HL-60 (cell line): ENCODE data around the gene GTF3C5.

ENCODE experiments used
- CTCF ChIP-seq: IDR thresholded peaks from one replicate; pipeline ENCODE4 v1.5.1; 2011; ENCODE audit warnings: low read length, control low read depth, inconsistent platforms; ENCODE audit not compliant: insufficient read depth
- REST ChIP-seq: IDR thresholded peaks from 2 replicates; pipeline ENCODE4 v1.6.1; 2012; ENCODE audit warnings: low read depth; ENCODE audit not compliant: insufficient replicate concordance

GRCh38 chr9:133027134-133027533 lies 3.7 kb upstream of the GTF3C5 start:
- TF ChIP-seq CTCF: no peak
- no peak for TF ChIP-seq REST
